Neural progenitor cell (in vitro differentiated cells): Measurements from ENCODE around the gene BCL7C. TPM values are rescaled to one million over a fixed set of nuclear protein-coding genes. Genes with fewer than 3 reads are reported as not detected.
"Not testable (repeated sequence)": the region's sequence is repeated elsewhere in the genome, so short reads cannot be mapped to it uniquely, and the experiment has no call there.

ENCODE experiments used
- DNase-seq: peaks from one replicate; pipeline ENCODE4 v3.0.0-alpha.2; 2016; ENCODE audit warnings: low spot score
- H2AFZ ChIP-seq: fragments of 200-600 bp; sonication (generic); replicated peaks from 2 replicates; pipeline ENCODE4 v1.6.1; 2016; ENCODE audit warnings: antibody characterized with exemption
- H3F3A ChIP-seq: fragments of 200-600 bp; sonication (generic); 2 replicates; pipeline ENCODE4 v1.6.1; 2016; ENCODE audit warnings: antibody characterized with exemption, low read depth
- H3K27ac ChIP-seq: fragments of 200-600 bp; sonication (generic); 2 replicates; pipeline ENCODE4 v1.5.1; 2016; ENCODE audit warnings: mild to moderate bottlenecking
- H3K27me3 ChIP-seq: fragments of 200-600 bp; sonication (generic); 2 replicates; pipeline ENCODE4 v1.6.1; 2016; ENCODE audit warnings: mild to moderate bottlenecking, moderate library complexity
- H3K36me3 ChIP-seq: fragments of 200-600 bp; sonication (generic); 2 replicates; pipeline ENCODE4 v1.5.1; 2016
- H3K4me1 ChIP-seq: fragments of 200-600 bp; sonication (generic); 2 replicates; pipeline ENCODE4 v1.6.1; 2016; ENCODE audit warnings: mixed run types
- H3K4me2 ChIP-seq: fragments of 200-600 bp; sonication (generic); 2 replicates; pipeline ENCODE4 v1.6.1; 2016
- H3K4me3 ChIP-seq: fragments of 200-600 bp; sonication (generic); 2 replicates; pipeline ENCODE4 v1.5.1; 2016
- H3K79me2 ChIP-seq: fragments of 200-600 bp; sonication (generic); 2 replicates; pipeline ENCODE4 v1.6.1; 2016; ENCODE audit warnings: low read depth
- H3K9ac ChIP-seq: fragments of 200-600 bp; sonication (generic); 2 replicates; pipeline ENCODE4 v1.6.1; 2016
- H3K9me3 ChIP-seq: fragments of 200-600 bp; sonication (generic); 2 replicates; pipeline ENCODE4 v1.5.1; 2016; ENCODE audit warnings: low read depth
- H4K20me1 ChIP-seq: fragments of 200-600 bp; sonication (generic); 2 replicates; pipeline ENCODE4 v1.6.1; 2016; ENCODE audit warnings: low read depth
- H3K27ac Mint-ChIP-seq: 3 replicates; pipeline ENCODE4 v1.8.0; 2021; ENCODE audit warnings: mixed read lengths
- H3K27me3 Mint-ChIP-seq: 2 replicates; pipeline ENCODE4 v1.8.0; 2022; ENCODE audit warnings: low read depth, mild to moderate bottlenecking, inconsistent platforms, moderate library complexity, mixed read lengths; ENCODE audit not compliant: insufficient read depth
- H3K36me3 Mint-ChIP-seq: 3 replicates; pipeline ENCODE4 v1.8.0; 2021; ENCODE audit warnings: mixed read lengths
- H3K4me1 Mint-ChIP-seq: 3 replicates; pipeline ENCODE4 v1.8.0; 2021; ENCODE audit warnings: mixed read lengths
- H3K4me3 Mint-ChIP-seq: 3 replicates; pipeline ENCODE4 v1.8.0; 2021; ENCODE audit warnings: mild to moderate bottlenecking, moderate library complexity, mixed read lengths
- H3K9me3 Mint-ChIP-seq: 3 replicates; pipeline ENCODE4 v1.8.0; 2020; ENCODE audit warnings: mixed read lengths
- EZH2 ChIP-seq: fragments of 200-600 bp; sonication (generic); IDR thresholded peaks from 2 replicates; pipeline ENCODE4 v1.6.1; 2017; ENCODE audit warnings: antibody characterized with exemption, mild to moderate bottlenecking, moderate library complexity
- EZH2phosphoT487 ChIP-seq: fragments of 200-600 bp; sonication (generic); IDR thresholded peaks from 2 replicates; pipeline ENCODE4 v1.6.1; 2017; ENCODE audit warnings: antibody characterized with exemption
- total RNA-seq: library from RNA; depleted of rRNA; stranded (reverse); fragments of >200 nt; gene quantifications from 2 replicates; pipeline ENCODE4 v1.2.3, GENCODE V29; 2015; ENCODE audit warnings: low replicate concordance
- TF ChIP-seq, protein P1 (sequence below): fragments of 200-600 bp; sonication (generic); IDR thresholded peaks from 2 replicates; pipeline ENCODE4 v1.5.1; 2017; ENCODE audit warnings: antibody characterized with exemption, mild to moderate bottlenecking

Gene BCL7C
- total RNA-seq, 1 donor from 2014 or later: 18.3 TPM

DNA sequence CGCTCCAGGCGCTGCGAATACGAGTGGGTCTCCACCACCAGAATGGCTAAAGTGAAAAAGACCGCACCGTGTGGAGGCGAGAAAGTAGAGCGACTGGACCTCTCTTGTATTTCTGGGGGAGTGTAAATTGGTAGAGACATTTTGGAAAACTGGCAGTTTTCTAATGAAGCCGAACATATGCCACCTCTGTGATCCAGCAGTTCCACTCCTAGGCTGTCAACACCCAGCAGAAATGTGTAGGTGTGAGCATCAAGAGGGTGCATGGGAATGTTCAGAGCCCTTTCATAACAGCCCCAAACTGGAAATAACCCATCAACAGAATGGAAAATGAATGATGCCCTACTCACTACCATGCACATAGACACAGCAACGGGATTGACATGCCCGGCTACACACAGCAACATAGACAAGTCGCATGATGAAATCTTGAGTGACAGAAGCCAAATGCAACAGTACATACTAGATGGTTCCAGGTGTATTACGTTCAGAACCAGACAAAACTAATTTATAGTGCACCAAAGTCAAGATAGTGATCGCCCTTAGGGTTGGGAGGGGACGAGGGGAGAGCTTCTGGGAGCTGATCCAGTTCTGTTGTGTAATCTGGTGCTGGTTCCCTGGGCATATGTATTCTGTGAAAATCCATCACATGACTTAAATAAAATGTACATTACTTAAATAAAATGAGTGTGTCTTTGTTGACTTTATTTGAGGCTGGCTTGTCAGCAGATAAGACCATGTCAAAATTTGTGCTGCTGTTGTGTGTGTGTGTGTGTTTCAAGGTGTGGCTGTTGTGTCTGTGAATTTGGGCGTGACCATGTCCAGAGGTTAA lies 877 bp upstream of the BCL7C start:
- Histone ChIP-seq H3K79me2 (peaks cover 8% of the 10 kb centered on the region), H3K27ac (no peak overlapping the region), H3K27me3 (peaks cover 12% of the 10 kb centered on the region), H3K36me3 (no peaks in the 10 kb centered on the region), H3K9ac (no peak overlapping the region), H3K4me1 (peaks cover 16% of the 10 kb centered on the region), H3F3A (peaks cover 42% of the 10 kb centered on the region), H2AFZ (peak overlapping the region; percentile 86), H4K20me1 (no peaks in the 10 kb centered on the region), H3K9me3 (no peaks in the 10 kb centered on the region), H3K4me3 (peak overlapping the region; percentile 46), H3K4me2 (peak overlapping the region; percentile 73)
- peak overlapping the region; percentile 91 for H3K4me3 Mint-ChIP-seq
- peaks cover 14% of the 10 kb centered on the region for H3K27me3 Mint-ChIP-seq
- DNase-seq: no peak
- peaks cover 6% of the 10 kb centered on the region for H3K36me3 Mint-ChIP-seq
- no peak overlapping the region for H3K27ac Mint-ChIP-seq
- no peaks in the 10 kb centered on the region for H3K9me3 Mint-ChIP-seq
- TF ChIP-seq EZH2phosphoT487 (no peak), EZH2 (peak; percentile 19)
- TF ChIP-seq, protein P1, sequence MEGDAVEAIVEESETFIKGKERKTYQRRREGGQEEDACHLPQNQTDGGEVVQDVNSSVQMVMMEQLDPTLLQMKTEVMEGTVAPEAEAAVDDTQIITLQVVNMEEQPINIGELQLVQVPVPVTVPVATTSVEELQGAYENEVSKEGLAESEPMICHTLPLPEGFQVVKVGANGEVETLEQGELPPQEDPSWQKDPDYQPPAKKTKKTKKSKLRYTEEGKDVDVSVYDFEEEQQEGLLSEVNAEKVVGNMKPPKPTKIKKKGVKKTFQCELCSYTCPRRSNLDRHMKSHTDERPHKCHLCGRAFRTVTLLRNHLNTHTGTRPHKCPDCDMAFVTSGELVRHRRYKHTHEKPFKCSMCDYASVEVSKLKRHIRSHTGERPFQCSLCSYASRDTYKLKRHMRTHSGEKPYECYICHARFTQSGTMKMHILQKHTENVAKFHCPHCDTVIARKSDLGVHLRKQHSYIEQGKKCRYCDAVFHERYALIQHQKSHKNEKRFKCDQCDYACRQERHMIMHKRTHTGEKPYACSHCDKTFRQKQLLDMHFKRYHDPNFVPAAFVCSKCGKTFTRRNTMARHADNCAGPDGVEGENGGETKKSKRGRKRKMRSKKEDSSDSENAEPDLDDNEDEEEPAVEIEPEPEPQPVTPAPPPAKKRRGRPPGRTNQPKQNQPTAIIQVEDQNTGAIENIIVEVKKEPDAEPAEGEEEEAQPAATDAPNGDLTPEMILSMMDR: no peak
- H3K4me1 Mint-ChIP-seq: peaks cover 34% of the 10 kb centered on the region

DNA sequence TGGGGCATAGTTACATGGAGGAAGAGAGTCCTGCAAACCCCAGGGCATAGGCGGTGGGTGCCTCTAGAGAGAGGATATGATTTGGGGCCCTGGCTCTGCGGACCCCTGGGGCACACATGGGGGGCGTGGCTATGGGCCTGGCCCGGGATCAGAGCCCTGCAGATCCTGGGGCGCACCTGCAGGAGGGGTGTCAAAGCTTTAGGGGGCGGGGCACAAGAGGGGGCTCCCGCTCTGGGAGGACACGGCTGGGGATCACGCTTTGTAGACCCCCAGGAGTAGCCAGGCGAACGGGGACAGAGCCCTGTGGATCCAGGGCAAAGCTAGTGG lies 497 bp downstream of the BCL7C start:
- peaks cover 8% of the 10 kb centered on the region for H3K79me2 ChIP-seq
- H2AFZ ChIP-seq: no peak overlapping the region
- H3K4me1 ChIP-seq: peaks cover 16% of the 10 kb centered on the region
- H3K4me3 ChIP-seq: peak overlapping the region; percentile 71
- peak overlapping the region; percentile 89 for H3K4me3 Mint-ChIP-seq
- TF ChIP-seq, protein P1: no peak
- TF ChIP-seq EZH2 (no peak), EZH2phosphoT487 (no peak)
- peak overlapping the region; percentile 50 for H3K27ac Mint-ChIP-seq
- peaks cover 34% of the 10 kb centered on the region for H3K4me1 Mint-ChIP-seq
- H3K9me3 ChIP-seq: no peaks in the 10 kb centered on the region
- H3K9ac ChIP-seq: peak overlapping the region; percentile 65
- peaks cover 42% of the 10 kb centered on the region for H3F3A ChIP-seq
- H3K27me3 ChIP-seq: peaks cover 12% of the 10 kb centered on the region
- H3K36me3 Mint-ChIP-seq: peaks cover 12% of the 10 kb centered on the region
- no peaks in the 10 kb centered on the region for H3K36me3 ChIP-seq
- peak overlapping the region; percentile 95 for H3K4me2 ChIP-seq
- DNase-seq: peak; percentile 49
- H3K27me3 Mint-ChIP-seq: peaks cover 13% of the 10 kb centered on the region
- H4K20me1 ChIP-seq: peaks cover 2% of the 10 kb centered on the region
- no peaks in the 10 kb centered on the region for H3K9me3 Mint-ChIP-seq
- H3K27ac ChIP-seq: no peak overlapping the region

DNA sequence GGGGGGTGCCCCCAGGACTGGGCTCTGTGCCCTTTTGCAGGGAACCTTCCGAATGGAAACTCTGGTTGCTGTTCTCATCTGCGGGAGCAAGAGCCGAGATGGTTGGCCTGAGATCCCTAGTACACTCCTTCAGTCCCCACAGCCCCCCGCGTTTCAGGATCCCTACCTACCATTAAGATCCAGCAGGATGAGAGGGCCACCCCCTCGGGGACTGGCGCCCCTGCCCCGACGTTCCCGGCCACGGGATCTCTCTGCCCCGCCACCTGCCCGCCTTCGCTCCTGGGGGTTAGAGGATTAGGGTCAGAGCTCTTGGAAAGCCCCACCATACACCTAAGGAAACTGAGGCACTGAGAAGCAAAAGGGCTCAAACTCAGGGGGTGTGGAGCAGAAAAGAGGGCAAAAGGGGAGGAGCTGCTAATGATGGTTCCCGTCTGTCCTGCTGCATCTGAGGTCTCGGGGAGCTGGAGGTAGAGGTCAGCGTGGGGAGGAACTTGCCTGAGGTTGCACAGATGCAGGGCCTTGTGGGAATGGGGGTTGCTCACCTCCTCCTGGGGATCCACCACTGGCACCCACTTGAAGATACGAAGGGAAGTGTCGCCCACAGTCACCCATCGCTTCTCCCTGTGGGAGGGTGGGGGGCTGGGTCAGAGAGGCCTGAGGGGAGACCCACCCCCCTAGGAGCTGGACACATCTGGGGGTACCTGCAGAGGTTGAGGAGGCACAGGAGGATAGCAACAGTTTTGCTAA lies 1.0 kb downstream of the BCL7C start:
- H3K4me3 ChIP-seq: peak overlapping the region; percentile 71

DNA sequence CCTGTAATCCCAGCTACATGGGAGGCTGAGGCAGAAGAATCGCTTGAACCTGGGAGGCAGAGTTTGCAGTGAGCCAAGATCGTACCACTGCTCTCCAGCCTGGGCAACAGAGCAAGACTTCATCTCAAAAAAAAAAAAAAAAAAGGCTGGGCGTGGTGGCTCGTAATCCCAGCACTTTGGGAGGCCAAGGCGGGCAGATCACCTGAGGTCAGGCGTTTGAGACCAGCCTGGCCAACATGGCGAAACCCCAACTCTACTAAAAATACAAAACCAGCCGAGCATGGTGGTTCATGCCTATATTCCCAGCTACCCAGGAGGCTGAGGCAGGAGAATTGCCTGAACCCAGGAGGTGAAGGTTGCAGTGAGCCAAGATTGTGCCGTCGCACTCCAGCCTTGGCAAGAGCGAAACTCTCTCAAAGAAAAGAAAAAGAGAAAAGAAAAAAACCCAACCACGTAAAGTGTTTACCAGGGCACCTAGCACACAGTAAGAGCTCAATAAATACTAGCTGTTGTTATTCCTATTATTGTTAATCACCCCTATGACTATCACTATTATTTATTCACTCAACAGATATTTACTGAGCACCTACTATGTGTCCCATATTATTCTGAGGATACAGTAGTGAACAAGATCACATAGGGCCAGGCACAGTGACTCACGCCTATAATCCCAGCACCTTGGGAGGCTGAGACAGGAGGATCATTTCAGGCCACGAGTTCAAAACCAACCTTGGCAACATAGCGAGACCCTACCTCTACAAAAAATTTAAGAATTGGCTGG lies 2.6 kb downstream of the BCL7C start:
- H3K27ac ChIP-seq, H3K9me3 ChIP-seq, H3K36me3 ChIP-seq, H2AFZ ChIP-seq, H3K9me3 Mint-ChIP-seq, H3K4me2 ChIP-seq, H3K9ac ChIP-seq, DNase-seq, H3K4me3 ChIP-seq, H3K79me2 ChIP-seq, H4K20me1 ChIP-seq, H3K27ac Mint-ChIP-seq: not testable (repeated sequence)
- peaks cover 31% of the 10 kb centered on the region for H3F3A ChIP-seq
- peaks cover 14% of the 10 kb centered on the region for H3K4me1 ChIP-seq
- peaks cover 13% of the 10 kb centered on the region for H3K27me3 Mint-ChIP-seq
- peaks cover 15% of the 10 kb centered on the region for H3K36me3 Mint-ChIP-seq
- H3K27me3 ChIP-seq: peaks cover 12% of the 10 kb centered on the region
- peak overlapping the region; percentile 75 for H3K4me3 Mint-ChIP-seq
- H3K4me1 Mint-ChIP-seq: peaks cover 28% of the 10 kb centered on the region

More for the DNA sequence above, 1.0 kb downstream of the BCL7C start:
- H3K27me3 Mint-ChIP-seq: peaks cover 13% of the 10 kb centered on the region
- Histone ChIP-seq H3K4me2 (peak overlapping the region; percentile 95), H3K79me2 (peaks cover 8% of the 10 kb centered on the region), H3K9ac (no peak overlapping the region), H3K27me3 (peaks cover 12% of the 10 kb centered on the region), H2AFZ (no peak overlapping the region), H3K27ac (no peak overlapping the region), H3K36me3 (no peaks in the 10 kb centered on the region), H3K4me1 (peaks cover 16% of the 10 kb centered on the region), H4K20me1 (peaks cover 2% of the 10 kb centered on the region), H3F3A (peaks cover 42% of the 10 kb centered on the region), H3K9me3 (no peaks in the 10 kb centered on the region)
- H3K4me1 Mint-ChIP-seq: peaks cover 34% of the 10 kb centered on the region
- no peak for DNase-seq
- peak overlapping the region; percentile 89 for H3K4me3 Mint-ChIP-seq
- TF ChIP-seq, protein P1: no peak
- TF ChIP-seq EZH2 (no peak), EZH2phosphoT487 (no peak)
- H3K9me3 Mint-ChIP-seq: no peaks in the 10 kb centered on the region
- H3K27ac Mint-ChIP-seq: peak overlapping the region; percentile 50
- H3K36me3 Mint-ChIP-seq: peaks cover 12% of the 10 kb centered on the region
